Caco-2 (cell line): ENCODE measurements around the gene NBL1. TPM values are rescaled to one million over a fixed set of nuclear protein-coding genes. Genes with fewer than 3 reads are reported as not detected.

Source experiments
- BruUV-seq: library from RNA; stranded (reverse); fragments of 400-500 nt; replicated peaks from 2 replicates; lab custom pipeline; 2021; lab: Mats Ljungman, UMichigan
- CTCF ChIA-PET: fragments of 300-600 bp; sonication (Branson Sonifier 250); formaldehyde crosslinking; loops from one replicate; lab custom pipeline; 2022; ENCODE audit warnings: antibody characterized with exemption; lab: Charles Lee
- POLR2A ChIA-PET: fragments of 300-600 bp; sonication (Branson Sonifier 250); formaldehyde crosslinking; loops from one replicate; lab custom pipeline; 2022; ENCODE audit warnings: antibody characterized with exemption; lab: Charles Lee
- DNase-seq, 2 experiments: peaks; one replicate each; pipeline versions ENCODE4 v3.0.0 to v3.0.0-alpha.2; 2020 to 2022
- H3K27me3 ChIP-seq: replicated peaks from 2 replicates; pipeline ENCODE4 v1.6.0; 2011; ENCODE audit warnings: low read length; ENCODE audit not compliant: control insufficient read depth, insufficient read depth
- H3K36me3 ChIP-seq: 2 replicates; pipeline ENCODE4 v1.5.1; 2011; ENCODE audit warnings: low read length; ENCODE audit not compliant: control insufficient read depth, insufficient read depth
- H3K4me1 ChIP-seq: fragments of 250-450 bp; sonication (Bioruptor Pico); 2 replicates; pipeline ENCODE4 v1.5.1; 2020; ENCODE audit warnings: mild to moderate bottlenecking
- H3K4me3 ChIP-seq: 2 replicates; pipeline ENCODE4 v1.5.1; 2011; ENCODE audit warnings: low read depth, mild to moderate bottlenecking, control low read depth, low read length
- H3K9me3 ChIP-seq: fragments of 250-450 bp; sonication (Bioruptor Pico); 2 replicates; pipeline ENCODE4 v1.5.1; 2020; ENCODE audit warnings: mild to moderate bottlenecking, moderate library complexity
- H3K27ac Mint-ChIP-seq: one replicate; pipeline ENCODE4 v1.8.0; 2022; ENCODE audit warnings: mixed read lengths; ENCODE audit not compliant: unreplicated experiment
- H3K27me3 Mint-ChIP-seq: one replicate; pipeline ENCODE4 v1.8.0; 2022; ENCODE audit warnings: mixed read lengths; ENCODE audit not compliant: insufficient read depth, unreplicated experiment
- H3K36me3 Mint-ChIP-seq: one replicate; pipeline ENCODE4 v1.8.0; 2022; ENCODE audit warnings: mild to moderate bottlenecking, mixed read lengths; ENCODE audit not compliant: insufficient read depth, unreplicated experiment
- H3K4me1 Mint-ChIP-seq: one replicate; pipeline ENCODE4 v1.8.0; 2022; ENCODE audit warnings: low read depth, mixed read lengths; ENCODE audit not compliant: unreplicated experiment
- H3K4me3 Mint-ChIP-seq: one replicate; pipeline ENCODE4 v1.8.0; 2022; ENCODE audit warnings: mild to moderate bottlenecking, moderate library complexity, mixed read lengths; ENCODE audit not compliant: unreplicated experiment
- H3K9me3 Mint-ChIP-seq: one replicate; pipeline ENCODE4 v1.8.0; 2022; ENCODE audit warnings: mixed read lengths; ENCODE audit not compliant: unreplicated experiment
- CTCF ChIP-seq, 2 experiments: fragments of 200-600 bp in 1 of 2; IDR thresholded peaks; 1 replicate in 1 of 2; 2 replicates in 1 of 2; pipeline versions ENCODE4 v1.5.1 to v1.8.0; 2011 to 2022; ENCODE audit warnings: antibody characterized with exemption in 1 of 2, control low read depth in 1 of 2, inconsistent platforms in 1 of 2, low read depth in 1 of 2, low read length in 1 of 2, mild to moderate bottlenecking in 1 of 2, moderate library complexity in 1 of 2; ENCODE audit not compliant: insufficient read depth in 1 of 2, severe bottlenecking in 1 of 2, unreplicated experiment in 1 of 2
- intact Hi-C: fragments of 100-400 bp; cut with micrococcal nuclease; formaldehyde crosslinking; loops from one replicate; pipeline ENCODE4 v1.10.0; 2022; ENCODE audit not compliant: unreplicated experiment
- total RNA-seq: library from RNA; stranded (reverse); gene quantifications from 2 replicates; pipeline ENCODE4 v1.2.3, GENCODE V29; 2022

The NBL1 gene
- total RNA-seq, 1 experiment from 2014 or later, result 24.0 TPM

DNA sequence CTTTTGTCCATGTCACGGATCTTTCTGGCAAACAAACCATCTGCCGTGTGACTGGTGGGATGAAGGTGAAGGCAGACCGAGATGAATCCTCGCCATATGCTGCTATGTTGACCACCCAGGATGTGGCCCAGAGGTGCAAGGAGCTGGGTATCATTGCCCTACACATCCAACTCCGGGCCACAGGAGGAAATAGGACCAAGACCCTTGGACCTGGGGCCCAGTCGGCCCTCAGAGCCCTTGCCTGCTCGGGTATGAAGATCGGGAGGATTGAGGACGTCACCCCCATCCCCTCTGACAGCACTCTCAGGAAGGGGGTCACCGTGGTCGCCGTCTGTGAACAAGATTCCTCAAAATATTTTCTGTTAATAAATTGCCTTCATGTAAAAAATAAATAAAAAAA lies 35.9 kb upstream of the NBL1 start:
- no peak for DNase-seq
- Histone ChIP-seq H3K4me1 (no peaks in the 10 kb centered on the region), H3K4me3 (no peak overlapping the region), H3K27me3 (no peaks in the 10 kb centered on the region), H3K36me3 (no peaks in the 10 kb centered on the region), H3K9me3 (no peaks in the 10 kb centered on the region)
- H3K36me3 Mint-ChIP-seq, result peaks cover 13% of the 10 kb centered on the region
- H3K27ac Mint-ChIP-seq, result no peak overlapping the region
- CTCF ChIA-PET, result no interaction called here
- intact Hi-C loops, result no loop called here
- TF ChIP-seq CTCF (IDR thresholded peaks at IDR 0.05; ENCODE audit: insufficient read depth in 1 of 2, low read depth in 1 of 2, low read length in 1 of 2, severe bottlenecking in 1 of 2, unreplicated experiment in 1 of 2), result no peak
- H3K4me1 Mint-ChIP-seq, result peaks cover 7% of the 10 kb centered on the region
- no peak overlapping the region for H3K4me3 Mint-ChIP-seq
- H3K27me3 Mint-ChIP-seq, result no peaks in the 10 kb centered on the region
- BruUV-seq, result no TSS peak
- H3K9me3 Mint-ChIP-seq, result no peaks in the 10 kb centered on the region
- POLR2A ChIA-PET, result no interaction called here

- H3K4me3 ChIP-seq, result no peak overlapping the region
- H3K36me3 ChIP-seq, result no peaks in the 10 kb centered on the region
- H3K27me3 ChIP-seq, result no peaks in the 10 kb centered on the region
- intact Hi-C loops, result no loop called here
- H3K27me3 Mint-ChIP-seq, result no peaks in the 10 kb centered on the region
- H3K36me3 Mint-ChIP-seq, result peaks cover 14% of the 10 kb centered on the region
- ChIA-PET CTCF (no interaction called here), POLR2A (no interaction called here)
- H3K4me3 Mint-ChIP-seq, result no peak overlapping the region
- no peak for TF ChIP-seq CTCF (IDR thresholded peaks at IDR 0.05; ENCODE audit: insufficient read depth in 1 of 2, low read depth in 1 of 2, low read length in 1 of 2, severe bottlenecking in 1 of 2, unreplicated experiment in 1 of 2)
- H3K9me3 Mint-ChIP-seq, result no peaks in the 10 kb centered on the region
- no TSS peak for BruUV-seq
- H3K4me1 ChIP-seq, result no peaks in the 10 kb centered on the region
- no peak overlapping the region for H3K27ac Mint-ChIP-seq
- DNase-seq, result no peak
- H3K4me1 Mint-ChIP-seq, result peaks cover 7% of the 10 kb centered on the region
- H3K9me3 ChIP-seq, result no peaks in the 10 kb centered on the region
These were observed 33.7 kb upstream of the NBL1 start for GRCh38 chr1:19610282-19610981.

DNA sequence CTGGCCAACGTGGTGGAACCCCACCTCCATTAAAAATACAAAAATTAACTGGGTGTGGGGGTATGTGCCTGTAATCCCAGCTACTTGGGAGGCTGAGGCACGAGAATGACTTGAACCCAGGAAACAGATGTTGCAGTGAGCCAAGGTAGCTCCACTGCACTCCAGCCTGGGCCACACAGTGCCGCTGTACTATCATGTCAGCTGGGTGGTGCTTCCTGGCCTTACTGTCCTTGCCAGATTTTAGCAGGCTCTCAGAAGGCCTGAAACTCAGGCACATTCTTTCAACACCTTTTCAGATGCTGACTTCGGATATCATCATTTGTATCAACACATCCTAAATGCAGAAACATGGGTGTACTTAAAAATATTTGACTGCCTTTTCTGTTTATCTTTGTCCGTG lies 31.6 kb upstream of the NBL1 start:
- H3K4me1 Mint-ChIP-seq, result no peaks in the 10 kb centered on the region
- BruUV-seq, result no TSS peak
- H3K9me3 Mint-ChIP-seq, result no peaks in the 10 kb centered on the region
- no peak for DNase-seq
- no peak for TF ChIP-seq CTCF (IDR thresholded peaks at IDR 0.05; ENCODE audit: insufficient read depth in 1 of 2, low read depth in 1 of 2, low read length in 1 of 2, severe bottlenecking in 1 of 2, unreplicated experiment in 1 of 2)
- no peaks in the 10 kb centered on the region for H3K27me3 Mint-ChIP-seq
- POLR2A ChIA-PET, result no interaction called here
- no peak overlapping the region for H3K4me3 ChIP-seq
- H3K27me3 ChIP-seq, result no peaks in the 10 kb centered on the region
- no peaks in the 10 kb centered on the region for H3K4me1 ChIP-seq
- H3K9me3 ChIP-seq, result no peaks in the 10 kb centered on the region
- CTCF ChIA-PET, result interaction anchor here (0.7 kb wide), 1 partner anchor 597 kb away, joined by 4 read pairs; no protein-coding TSS in a partner anchor
- H3K27ac Mint-ChIP-seq, result no peak overlapping the region
- H3K36me3 Mint-ChIP-seq, result peaks cover 14% of the 10 kb centered on the region
- H3K36me3 ChIP-seq, result no peaks in the 10 kb centered on the region
- no peak overlapping the region for H3K4me3 Mint-ChIP-seq
- intact Hi-C loops, result no loop called here
